Stimulated activated effector memory CD8-positive, alpha-beta T cell treated with anti-CD3 and anti-CD28 coated beads, Interleukin-12 subunit alpha, Interleukin-12 subunit beta, amount 100 ng/mL, for 72 hours (primary cell): Measurements from ENCODE around the gene THOC7.

ENCODE experiments used
- ATAC-seq: fragments of 150-1000 bp; cut with Tn5 transposase; 2 replicates; pipeline ENCODE4 v1.10.0; 2021
- DNase-seq, 2 donors: peaks; one replicate each; pipeline ENCODE4 v3.0.0; 2021 to 2022; ENCODE audit warnings: low spot score in 2 of 2
- H3K27ac Mint-ChIP-seq: one replicate; pipeline ENCODE4 v1.8.0; 2022; ENCODE audit warnings: mild to moderate bottlenecking, mixed read lengths
- H3K36me3 Mint-ChIP-seq: one replicate; pipeline ENCODE4 v1.8.0; 2022; ENCODE audit warnings: mild to moderate bottlenecking, mixed read lengths
- H3K4me1 Mint-ChIP-seq: one replicate; pipeline ENCODE4 v1.8.0; 2022; ENCODE audit warnings: mixed read lengths
- H3K4me3 Mint-ChIP-seq: one replicate; pipeline ENCODE4 v1.8.0; 2022; ENCODE audit warnings: mild to moderate bottlenecking, mixed read lengths
- H3K9me3 Mint-ChIP-seq: one replicate; pipeline ENCODE4 v1.8.0; 2022; ENCODE audit warnings: mixed read lengths

THOC7 gene

DNA sequence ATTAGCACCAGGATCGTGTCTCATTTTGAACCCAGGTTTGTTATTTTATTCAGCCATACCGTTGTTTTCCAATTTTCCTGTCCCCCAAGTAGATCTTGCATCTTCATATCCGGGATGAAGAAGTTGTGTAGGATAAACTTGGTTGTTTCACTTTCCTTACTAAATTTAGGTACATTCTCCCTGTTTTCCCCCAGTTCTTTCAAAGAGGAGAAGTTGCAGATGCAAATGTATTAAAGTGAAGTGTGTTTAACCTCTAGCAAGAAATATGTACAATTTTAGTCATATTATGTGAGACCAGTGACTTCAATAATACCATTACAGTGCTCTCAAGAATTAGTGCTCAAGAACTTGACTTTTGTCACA lies 1.3 kb upstream of the THOC7 start:
- no peak for ATAC-seq
- Mint-ChIP-seq H3K27ac (peak overlapping the region; percentile 94), H3K4me3 (peak overlapping the region; percentile 75), H3K4me1 (peaks cover 48% of the 10 kb centered on the region), H3K9me3 (no peaks in the 10 kb centered on the region), H3K36me3 (peaks cover 44% of the 10 kb centered on the region)
- DNase-seq = no peak

DNA sequence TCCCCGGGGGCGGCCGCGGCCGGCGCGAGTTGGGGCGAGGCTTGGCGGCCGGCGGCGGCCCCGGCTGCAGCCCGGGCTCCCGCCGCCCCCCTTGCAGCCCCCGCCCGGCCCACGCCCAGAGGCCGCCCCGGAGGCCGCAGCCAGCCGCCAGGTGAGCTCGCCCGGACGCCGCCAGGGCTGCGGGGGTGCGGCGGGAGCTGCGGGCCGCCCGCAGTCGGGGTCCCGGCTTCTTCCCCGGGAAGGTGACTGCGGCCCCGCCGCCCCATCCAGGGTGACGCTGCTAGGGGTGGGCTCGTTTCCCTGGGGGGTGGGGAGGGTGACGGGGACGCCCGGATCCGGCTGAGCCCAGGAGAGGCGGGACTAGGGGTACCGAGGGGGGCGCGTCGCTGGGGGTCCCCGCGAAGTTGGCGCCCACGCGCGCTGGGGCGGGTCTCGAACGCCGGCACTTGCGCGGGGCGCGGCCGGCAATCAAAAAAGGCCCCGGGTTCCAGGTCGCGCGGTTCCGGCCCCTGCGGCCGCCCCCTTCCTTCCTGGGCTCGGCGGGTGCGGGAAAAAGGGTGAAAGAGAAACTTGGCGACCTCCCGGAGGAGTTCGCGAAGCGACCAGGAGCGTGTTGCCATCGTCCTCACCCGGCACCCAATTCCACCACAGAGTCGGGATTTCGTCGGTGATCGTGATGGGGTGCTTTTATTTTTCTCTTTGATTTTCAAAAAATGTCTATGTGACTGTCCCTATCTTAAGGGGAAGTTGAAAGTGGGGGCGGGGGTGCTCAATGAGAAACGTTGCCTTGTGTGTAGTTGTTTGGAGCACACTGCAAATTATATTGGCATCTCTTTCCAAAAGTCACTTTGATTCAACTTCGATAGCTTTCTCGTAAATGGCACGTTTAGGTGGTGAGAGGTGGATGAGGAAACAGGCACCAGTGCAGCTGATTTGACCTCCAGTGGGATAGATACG lies 681 bp upstream of the THOC7 start:
- H3K4me1 Mint-ChIP-seq = peaks cover 46% of the 10 kb centered on the region
- ATAC-seq (peak; percentile 61), DNase-seq (peak; percentile 27 to 71)
- peak overlapping the region; percentile 94 for H3K27ac Mint-ChIP-seq
- H3K36me3 Mint-ChIP-seq = peaks cover 44% of the 10 kb centered on the region
- peak overlapping the region; percentile 75 for H3K4me3 Mint-ChIP-seq
- H3K9me3 Mint-ChIP-seq = no peaks in the 10 kb centered on the region

GRCh38 chr3:63862804-63863149 lies 828 bp downstream of the THOC7 start:
- DNase-seq (peak in 1 of 2 donors; percentile 52), ATAC-seq (no peak)
- peaks cover 48% of the 10 kb centered on the region for H3K4me1 Mint-ChIP-seq
- peaks cover 41% of the 10 kb centered on the region for H3K36me3 Mint-ChIP-seq
- peak overlapping the region; percentile 99 for H3K27ac Mint-ChIP-seq
- peak overlapping the region; percentile 75 for H3K4me3 Mint-ChIP-seq
- H3K9me3 Mint-ChIP-seq = no peaks in the 10 kb centered on the region

- H3K27ac Mint-ChIP-seq = peak overlapping the region; percentile 63
- ATAC-seq (no peak), DNase-seq (no peak)
- H3K9me3 Mint-ChIP-seq = no peaks in the 10 kb centered on the region
- H3K4me3 Mint-ChIP-seq = no peak overlapping the region
- H3K4me1 Mint-ChIP-seq = peaks cover 48% of the 10 kb centered on the region
- peaks cover 26% of the 10 kb centered on the region for H3K36me3 Mint-ChIP-seq
These were observed 2.3 kb downstream of the THOC7 start for GRCh38 chr3:63861306-63861705.

DNA sequence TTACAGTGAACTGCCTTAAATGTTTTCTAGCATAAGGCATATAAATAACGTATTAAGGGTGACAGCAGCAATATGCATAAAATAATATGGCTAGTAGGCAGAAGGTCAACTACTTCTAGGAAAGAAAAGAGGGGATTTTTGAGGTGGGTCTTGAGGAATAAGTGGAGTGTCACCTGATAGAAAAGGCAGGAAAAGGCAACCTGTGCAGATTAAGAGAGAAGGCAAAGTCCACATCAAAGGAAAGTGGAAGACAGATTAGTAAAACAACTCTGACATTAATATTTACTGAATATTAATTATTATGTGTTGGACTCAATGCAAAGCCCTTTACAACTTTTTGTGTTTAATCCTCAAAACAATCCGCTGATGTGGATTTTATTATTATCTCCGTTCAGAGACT lies 2.8 kb downstream of the THOC7 start:
- peaks cover 21% of the 10 kb centered on the region for H3K36me3 Mint-ChIP-seq
- peak overlapping the region; percentile 7 for H3K27ac Mint-ChIP-seq
- ATAC-seq (no peak), DNase-seq (no peak)
- H3K4me1 Mint-ChIP-seq = peaks cover 49% of the 10 kb centered on the region
- no peak overlapping the region for H3K4me3 Mint-ChIP-seq
- H3K9me3 Mint-ChIP-seq = no peaks in the 10 kb centered on the region

DNA sequence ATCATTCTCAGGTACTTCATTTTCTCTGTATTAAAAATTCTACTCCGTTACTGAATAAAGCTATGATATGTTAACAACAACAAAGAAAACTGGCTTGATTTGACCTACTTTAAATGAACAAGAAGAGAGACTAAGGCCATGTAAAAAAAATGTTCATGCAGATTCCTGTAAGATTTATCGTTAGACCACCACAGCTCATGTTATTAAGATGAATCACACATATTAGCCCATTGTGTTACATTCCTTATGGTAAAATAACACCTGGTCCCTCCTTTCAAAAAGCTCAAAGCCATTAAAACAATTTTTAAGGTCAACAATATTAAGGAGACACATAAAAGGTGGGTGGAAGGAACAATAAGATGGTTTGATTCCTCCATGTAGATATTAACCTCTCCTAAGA lies 6.3 kb downstream of the THOC7 start:
- ATAC-seq (no peak), DNase-seq (no peak)
- Mint-ChIP-seq H3K27ac (no peak overlapping the region), H3K9me3 (no peaks in the 10 kb centered on the region), H3K4me1 (peaks cover 38% of the 10 kb centered on the region), H3K4me3 (no peak overlapping the region), H3K36me3 (peaks cover 4% of the 10 kb centered on the region)

- Mint-ChIP-seq H3K9me3 (no peaks in the 10 kb centered on the region), H3K4me3 (no peak overlapping the region), H3K36me3 (peaks cover 4% of the 10 kb centered on the region), H3K27ac (peak overlapping the region; percentile 65), H3K4me1 (peaks cover 19% of the 10 kb centered on the region)
- DNase-seq (no peak), ATAC-seq (peak; percentile 66)
These were observed 8.2 kb downstream of the THOC7 start for GRCh38 chr3:63855333-63855940.

DNA sequence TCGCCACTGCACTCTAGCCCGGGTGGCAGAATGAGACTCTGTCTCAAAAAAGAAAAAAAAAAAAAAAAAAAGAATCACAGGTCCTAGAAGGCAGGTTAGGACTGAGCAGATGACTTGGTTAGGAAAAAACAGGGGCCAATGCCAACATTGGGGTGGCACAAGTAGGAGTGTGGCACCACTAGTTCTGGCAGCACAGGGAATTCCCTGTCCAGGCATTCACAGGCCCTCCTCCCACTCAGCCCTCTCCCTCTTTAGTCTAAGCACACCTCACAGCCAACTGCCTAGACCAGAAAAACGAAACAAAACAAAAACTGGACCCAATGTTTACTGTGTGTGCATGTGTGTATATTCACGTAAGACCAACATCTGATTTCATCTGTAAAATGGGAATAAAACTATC lies 10.5 kb downstream of the THOC7 start:
- Mint-ChIP-seq H3K36me3 (peaks cover 4% of the 10 kb centered on the region), H3K9me3 (no peaks in the 10 kb centered on the region), H3K27ac (peak overlapping the region; percentile 16), H3K4me3 (no peak overlapping the region), H3K4me1 (peaks cover 7% of the 10 kb centered on the region)
- ATAC-seq (no peak), DNase-seq (no peak)

DNA sequence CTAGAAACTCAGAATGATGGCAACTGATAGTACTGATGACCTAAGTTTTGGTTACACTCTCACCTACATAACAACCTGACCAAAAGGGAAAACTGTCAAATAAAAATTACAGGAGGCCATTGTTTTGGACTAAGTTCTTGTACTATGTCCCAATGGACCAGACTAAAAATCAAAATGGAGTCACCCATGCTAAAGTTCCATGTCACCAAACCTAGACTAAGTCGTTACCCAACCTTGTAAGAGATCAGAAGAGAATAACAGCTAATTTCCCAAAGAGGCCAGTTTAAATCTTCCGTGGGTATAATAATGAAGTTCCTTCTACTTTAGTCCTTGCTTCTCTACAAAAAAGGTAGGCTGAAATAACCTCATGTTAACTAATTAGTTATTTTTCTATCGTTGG lies 12.3 kb downstream of the THOC7 start:
- H3K36me3 Mint-ChIP-seq = peaks cover 4% of the 10 kb centered on the region
- H3K9me3 Mint-ChIP-seq = no peaks in the 10 kb centered on the region
- H3K27ac Mint-ChIP-seq = no peak overlapping the region
- no peak for DNase-seq
- no peak overlapping the region for H3K4me3 Mint-ChIP-seq
- ATAC-seq = no peak
- H3K4me1 Mint-ChIP-seq = peaks cover 7% of the 10 kb centered on the region

DNA sequence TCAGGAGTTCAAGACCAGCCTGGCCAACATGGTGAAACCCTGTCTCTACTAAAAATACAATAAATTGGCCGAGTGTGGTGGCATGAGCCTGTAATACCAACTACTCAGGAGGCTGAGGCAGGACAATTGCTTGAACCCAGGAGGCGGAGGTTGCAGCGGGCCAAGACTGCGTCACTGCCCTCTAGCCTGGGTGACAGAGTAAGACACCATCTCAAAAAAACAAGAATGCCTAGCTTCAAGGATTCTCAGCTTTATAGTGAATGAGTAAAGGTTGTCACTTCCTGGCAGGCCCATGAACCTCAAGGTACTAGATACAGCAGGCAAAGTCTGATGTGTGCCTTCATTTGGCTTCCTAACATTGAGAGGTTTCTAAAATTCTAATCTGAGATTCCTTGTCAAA lies 14.4 kb downstream of the THOC7 start:
- ATAC-seq (no peak), DNase-seq (no peak)
- H3K4me1 Mint-ChIP-seq = no peaks in the 10 kb centered on the region
- H3K36me3 Mint-ChIP-seq = peaks cover 4% of the 10 kb centered on the region
- H3K27ac Mint-ChIP-seq = no peak overlapping the region
- no peaks in the 10 kb centered on the region for H3K9me3 Mint-ChIP-seq
- no peak overlapping the region for H3K4me3 Mint-ChIP-seq

DNA sequence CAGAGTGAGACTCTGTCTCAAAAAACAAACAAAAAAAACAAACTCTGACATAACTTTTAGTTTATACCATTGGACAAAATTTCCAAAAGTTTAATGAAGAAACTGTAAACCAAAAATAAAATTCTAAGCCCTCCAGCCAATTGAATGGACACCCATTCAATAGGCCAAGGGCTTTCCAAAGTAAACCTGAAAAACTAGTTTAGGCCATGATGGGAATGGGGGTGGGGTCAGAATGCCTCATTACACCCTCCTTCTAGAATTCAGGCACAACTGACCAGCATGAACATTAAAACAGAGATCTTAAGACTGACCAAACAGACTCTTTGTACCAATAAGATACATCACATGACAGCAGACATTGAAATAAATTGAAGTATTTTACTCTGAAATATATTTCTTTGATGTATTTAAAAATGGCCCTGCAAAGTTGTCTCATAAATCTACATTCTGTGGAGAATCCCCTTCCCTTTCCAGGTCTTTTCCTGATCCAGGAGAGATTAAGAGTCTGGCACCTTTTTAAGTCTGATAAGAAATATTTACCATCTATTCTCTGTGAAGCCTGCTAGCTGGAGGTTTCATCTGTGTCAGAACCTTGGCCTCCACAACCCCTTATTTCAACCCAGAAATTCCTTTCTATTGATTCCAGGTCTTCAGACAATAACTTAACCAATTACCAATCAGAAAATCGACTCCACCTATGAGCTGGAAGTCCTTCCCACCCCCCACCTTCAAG lies 15.7 kb downstream of the THOC7 start:
- H3K36me3 Mint-ChIP-seq = peaks cover 4% of the 10 kb centered on the region
- no peaks in the 10 kb centered on the region for H3K9me3 Mint-ChIP-seq
- no peak overlapping the region for H3K27ac Mint-ChIP-seq
- ATAC-seq (no peak), DNase-seq (no peak)
- H3K4me1 Mint-ChIP-seq = no peaks in the 10 kb centered on the region
- no peak overlapping the region for H3K4me3 Mint-ChIP-seq

GRCh38 chr3:63845215-63845614 lies 18.4 kb downstream of the THOC7 start:
- ATAC-seq (no peak), DNase-seq (no peak)
- H3K4me3 Mint-ChIP-seq = no peak overlapping the region
- peak overlapping the region; percentile 48 for H3K27ac Mint-ChIP-seq
- H3K4me1 Mint-ChIP-seq = no peaks in the 10 kb centered on the region
- no peaks in the 10 kb centered on the region for H3K9me3 Mint-ChIP-seq
- H3K36me3 Mint-ChIP-seq = no peaks in the 10 kb centered on the region

DNA sequence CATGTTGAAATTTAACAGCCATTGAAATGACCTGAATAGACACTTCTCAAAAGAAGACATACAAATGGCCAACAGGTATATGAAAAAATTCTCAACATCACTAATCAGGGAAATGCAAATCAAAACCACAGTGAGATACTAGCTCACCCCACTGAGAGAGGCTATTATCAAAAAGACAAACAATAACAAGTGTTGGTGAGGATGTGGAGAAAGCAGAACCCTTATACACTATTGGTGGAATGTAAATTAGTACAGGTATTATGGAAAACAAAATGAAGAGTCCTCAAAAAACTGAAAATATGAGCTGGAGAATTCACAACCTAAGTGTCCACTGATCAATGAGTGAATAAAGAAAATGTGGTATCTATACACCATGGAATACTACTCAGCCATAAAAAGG lies 21.5 kb downstream of the THOC7 start:
- no peak overlapping the region for H3K27ac Mint-ChIP-seq
- no peaks in the 10 kb centered on the region for H3K9me3 Mint-ChIP-seq
- peaks cover 5% of the 10 kb centered on the region for H3K36me3 Mint-ChIP-seq
- DNase-seq (no peak), ATAC-seq (no peak)
- no peak overlapping the region for H3K4me3 Mint-ChIP-seq
- no peaks in the 10 kb centered on the region for H3K4me1 Mint-ChIP-seq

GRCh38 chr3:63841704-63842103 lies 21.9 kb downstream of the THOC7 start:
- no peak for ATAC-seq
- peaks cover 9% of the 10 kb centered on the region for H3K36me3 Mint-ChIP-seq
- H3K9me3 Mint-ChIP-seq = no peaks in the 10 kb centered on the region
- no peaks in the 10 kb centered on the region for H3K4me1 Mint-ChIP-seq
- DNase-seq = no peak
- no peak overlapping the region for H3K27ac Mint-ChIP-seq
- H3K4me3 Mint-ChIP-seq = no peak overlapping the region

GRCh38 chr3:63832395-63832794 lies 31.2 kb downstream of the THOC7 start:
- Mint-ChIP-seq H3K4me1 (no peaks in the 10 kb centered on the region), H3K27ac (no peak overlapping the region), H3K9me3 (no peaks in the 10 kb centered on the region), H3K4me3 (no peak overlapping the region), H3K36me3 (peaks cover 78% of the 10 kb centered on the region)
- ATAC-seq (no peak), DNase-seq (no peak)
